ENCODE measurements around the gene NADK. TPM values are rescaled to one million over a fixed set of nuclear protein-coding genes. Genes with fewer than 3 reads are reported as not detected.
"Not testable (repeated sequence)": the region's sequence is repeated elsewhere in the genome, so short reads cannot be mapped to it uniquely, and the experiment has no call there.

Gene NADK
- total RNA-seq, 1 experiment from 2014 or later: 93.4 TPM

- not testable (repeated sequence) for BruUV-seq (replicated peaks)
Measured at GRCh38 chr1:1707241-1707640, 71.0 kb downstream of the NADK start.

DNA sequence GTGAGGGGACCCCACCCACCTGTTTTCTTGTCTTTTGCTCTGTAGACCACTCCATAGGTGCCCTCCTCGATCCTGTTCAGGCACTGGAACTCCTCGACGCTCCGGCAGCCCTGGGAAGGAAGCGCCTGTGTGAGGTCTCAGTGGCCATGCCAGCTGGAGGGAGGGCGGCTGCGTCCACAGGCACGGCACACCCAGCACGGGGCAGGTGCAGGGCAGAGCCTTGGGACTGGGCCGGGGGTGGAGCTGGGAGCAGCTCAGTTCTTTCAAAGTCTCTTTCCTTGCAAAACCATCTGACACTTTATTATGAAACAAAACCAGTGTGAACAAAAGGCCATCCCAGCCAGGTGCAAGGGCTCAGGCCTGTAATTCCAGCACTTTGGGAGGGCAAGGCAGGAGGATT lies 72.6 kb downstream of the NADK start:
- H3K9ac ChIP-seq (ENCODE audit: low read length); H3K4me2 ChIP-seq (ENCODE audit: low read length); H3K27me3 ChIP-seq (ENCODE audit: insufficient read depth, low read length); intact Hi-C loops (cut with micrococcal nuclease); DNase-seq (ENCODE audit: low read depth, low spot score); H3K4me1 ChIP-seq (ENCODE audit: control insufficient read depth in 1 of 2, insufficient read depth in 2 of 2, low read length in 2 of 2); H3K27ac ChIP-seq (ENCODE audit: low read depth, low read length); H4K20me1 ChIP-seq (ENCODE audit: insufficient read depth); H3K9me3 ChIP-seq (ENCODE audit: control insufficient read depth in 1 of 2, insufficient read depth in 1 of 2, low read depth in 1 of 2, low read length in 2 of 2); H3K79me2 ChIP-seq (ENCODE audit: insufficient read depth, low read length); BruUV-seq (replicated peaks); ATAC-seq; H2AFZ ChIP-seq (ENCODE audit: low read depth, low read length, poor library complexity, severe bottlenecking); H3K4me3 ChIP-seq (replicated peaks in 1 of 2; ENCODE audit: low read depth in 1 of 2, low read length in 2 of 2); H3K9me2 ChIP-seq (ENCODE audit: insufficient read depth); POLR2A ChIA-PET; RAD21 ChIA-PET (ENCODE audit: low non-redundant PET in 1 of 2, low total read pairs in 2 of 2, uncharacterized antibody in 2 of 2, unreplicated experiment in 2 of 2); CTCF ChIA-PET; H3K36me3 ChIP-seq (ENCODE audit: control insufficient read depth in 1 of 2, insufficient read depth in 2 of 2, low read length in 2 of 2): not testable (repeated sequence)

More at GRCh38 chr1:1707241-1707640, 71.0 kb downstream of the NADK start:
- H3K27ac ChIP-seq (ENCODE audit: low read depth, low read length); H3K79me2 ChIP-seq (ENCODE audit: insufficient read depth, low read length); H3K4me3 ChIP-seq (replicated peaks in 1 of 2; ENCODE audit: low read depth in 1 of 2, low read length in 2 of 2); H3K36me3 ChIP-seq (ENCODE audit: control insufficient read depth in 1 of 2, insufficient read depth in 2 of 2, low read length in 2 of 2); H2AFZ ChIP-seq (ENCODE audit: low read depth, low read length, poor library complexity, severe bottlenecking); POLR2A ChIA-PET; H3K27me3 ChIP-seq (ENCODE audit: insufficient read depth, low read length); H3K4me1 ChIP-seq (ENCODE audit: control insufficient read depth in 1 of 2, insufficient read depth in 2 of 2, low read length in 2 of 2); DNase-seq (ENCODE audit: low read depth, low spot score); H4K20me1 ChIP-seq (ENCODE audit: insufficient read depth); intact Hi-C loops (cut with micrococcal nuclease); H3K9ac ChIP-seq (ENCODE audit: low read length); CTCF ChIA-PET; ATAC-seq; RAD21 ChIA-PET (ENCODE audit: low non-redundant PET in 1 of 2, low total read pairs in 2 of 2, uncharacterized antibody in 2 of 2, unreplicated experiment in 2 of 2); H3K4me2 ChIP-seq (ENCODE audit: low read length); H3K9me2 ChIP-seq (ENCODE audit: insufficient read depth); H3K9me3 ChIP-seq (ENCODE audit: control insufficient read depth in 1 of 2, insufficient read depth in 1 of 2, low read depth in 1 of 2, low read length in 2 of 2): not testable (repeated sequence)

DNA sequence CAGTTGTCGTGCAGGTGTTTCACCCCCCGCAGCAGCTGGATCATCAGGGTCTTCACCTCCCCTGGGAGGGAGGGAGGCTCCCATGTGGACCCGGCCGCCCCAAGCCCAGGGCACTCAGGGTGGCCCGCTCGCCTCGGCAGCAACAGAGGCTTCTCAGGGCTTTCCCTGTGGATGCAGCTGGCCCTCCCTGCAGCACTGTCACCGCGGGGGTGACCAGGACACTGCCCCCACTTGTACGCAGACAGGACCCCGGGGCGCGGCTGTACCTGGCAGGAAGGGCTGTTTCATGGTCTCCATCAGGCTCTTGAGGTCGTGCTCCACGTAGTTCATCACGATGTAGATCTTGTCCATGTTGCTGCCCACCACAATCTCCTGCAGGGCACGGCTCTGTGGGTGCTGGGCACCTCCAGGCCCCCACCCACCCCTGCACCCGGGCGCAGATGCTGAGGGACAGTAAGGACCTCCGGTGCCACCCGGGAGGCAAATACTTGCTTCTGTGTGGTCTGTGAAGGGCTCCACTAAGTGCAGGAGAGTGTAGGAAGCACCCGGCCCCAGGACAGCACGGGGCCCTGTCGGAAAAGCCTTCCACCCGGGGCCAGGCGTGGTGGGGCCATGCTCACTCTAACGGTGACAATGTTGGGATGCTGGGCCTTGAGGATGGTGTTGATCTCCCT lies 73.8 kb downstream of the NADK start:
- ATAC-seq; BruUV-seq (replicated peaks); H4K20me1 ChIP-seq (ENCODE audit: insufficient read depth); intact Hi-C loops (cut with micrococcal nuclease); H2AFZ ChIP-seq (ENCODE audit: low read depth, low read length, poor library complexity, severe bottlenecking); H3K9me2 ChIP-seq (ENCODE audit: insufficient read depth); H3K9me3 ChIP-seq (ENCODE audit: control insufficient read depth in 1 of 2, insufficient read depth in 1 of 2, low read depth in 1 of 2, low read length in 2 of 2); H3K27ac ChIP-seq (ENCODE audit: low read depth, low read length); H3K9ac ChIP-seq (ENCODE audit: low read length); H3K36me3 ChIP-seq (ENCODE audit: control insufficient read depth in 1 of 2, insufficient read depth in 2 of 2, low read length in 2 of 2); RAD21 ChIA-PET (ENCODE audit: low non-redundant PET in 1 of 2, low total read pairs in 2 of 2, uncharacterized antibody in 2 of 2, unreplicated experiment in 2 of 2); POLR2A ChIA-PET; DNase-seq (ENCODE audit: low read depth, low spot score); H3K27me3 ChIP-seq (ENCODE audit: insufficient read depth, low read length); CTCF ChIA-PET; H3K4me2 ChIP-seq (ENCODE audit: low read length); H3K4me3 ChIP-seq (replicated peaks in 1 of 2; ENCODE audit: low read depth in 1 of 2, low read length in 2 of 2); H3K79me2 ChIP-seq (ENCODE audit: insufficient read depth, low read length); H3K4me1 ChIP-seq (ENCODE audit: control insufficient read depth in 1 of 2, insufficient read depth in 2 of 2, low read length in 2 of 2): not testable (repeated sequence)
